SKM-1 (cell line): ENCODE results near the gene AKR1C1.
"Not testable (repeated sequence)": the region's sequence is repeated elsewhere in the genome, so short reads cannot be mapped to it uniquely, and the experiment has no call there.

Source experiments
- DNase-seq: peaks from one replicate; lab custom pipeline; 2025; ENCODE audit not compliant: unreplicated experiment; lab: John Stamatoyannopoulos, UW

Gene AKR1C1

GRCh38 chr10:4982764-4983226 lies 19.6 kb downstream of the AKR1C1 start:
- DNase-seq: no peak

- no peak for DNase-seq
These were observed 20.5 kb downstream of the AKR1C1 start for GRCh38 chr10:4983615-4984216.

GRCh38 chr10:4984223-4984622 lies 21.0 kb downstream of the AKR1C1 start:
- no peak for DNase-seq

- DNase-seq: no peak
These were observed 21.9 kb downstream of the AKR1C1 start for GRCh38 chr10:4984971-4985594.

GRCh38 chr10:4988000-4988641 lies 24.9 kb downstream of the AKR1C1 start:
- not testable (repeated sequence) for DNase-seq

GRCh38 chr10:4990217-4990616 lies 27.0 kb downstream of the AKR1C1 start:
- no peak for DNase-seq

GRCh38 chr10:4991463-4991862 lies 28.2 kb downstream of the AKR1C1 start:
- DNase-seq: not testable (repeated sequence)

- not testable (repeated sequence) for DNase-seq
These were observed 29.3 kb downstream of the AKR1C1 start for GRCh38 chr10:4992564-4992963.

- DNase-seq: not testable (repeated sequence)
These were observed 31.0 kb downstream of the AKR1C1 start for GRCh38 chr10:4994260-4994659.

GRCh38 chr10:4998671-4999070 lies 35.5 kb downstream of the AKR1C1 start:
- DNase-seq: no peak

- DNase-seq: no peak
These were observed 39.0 kb downstream of the AKR1C1 start for GRCh38 chr10:5002013-5002727.

GRCh38 chr10:5003127-5004029 lies 40.2 kb downstream of the AKR1C1 start, which contains the start of gene AKR1C2:
TSS of gene AKR1C2 (minus strand) at chr10:5003857. CDS start at chr10:5003835, 22 bp downstream.
- DNase-seq: not testable (repeated sequence)

GRCh38 chr10:5004030-5004385 lies 40.8 kb downstream of the AKR1C1 start:
- not testable (repeated sequence) for DNase-seq

- not testable (repeated sequence) for DNase-seq
These were observed 41.3 kb downstream of the AKR1C1 start for GRCh38 chr10:5004501-5004900.

GRCh38 chr10:5008857-5009548 lies 45.8 kb downstream of the AKR1C1 start:
- DNase-seq: not testable (repeated sequence)

- DNase-seq: not testable (repeated sequence)
These were observed 46.8 kb downstream of the AKR1C1 start for GRCh38 chr10:5010043-5010442.

- not testable (repeated sequence) for DNase-seq
These were observed 48.2 kb downstream of the AKR1C1 start for GRCh38 chr10:5011392-5011791.

GRCh38 chr10:5012595-5012994 lies 49.4 kb downstream of the AKR1C1 start:
- DNase-seq: no peak

GRCh38 chr10:5013385-5013784 lies 50.2 kb downstream of the AKR1C1 start:
- no peak for DNase-seq
